Mesenchymal stem cell (in vitro differentiated cells and primary cell): Measurements from ENCODE around the gene DIS3L2.
A peak's percentile ranks its signal among the peaks of the same experiment; 100 is the strongest.

Source experiments
- DNase-seq: peaks from one replicate; pipeline ENCODE4 v3.0.0-alpha.2; 2013
- H2AFZ ChIP-seq: one replicate; pipeline ENCODE4 v1.6.1; 2013; ENCODE audit warnings: low read depth, mild to moderate bottlenecking, control low read depth, inconsistent platforms, low read length, moderate library complexity
- H2AK5ac ChIP-seq: 2 replicates; pipeline ENCODE4 v1.6.1; 2013; ENCODE audit warnings: low read length, moderate library complexity, mild to moderate bottlenecking, inconsistent platforms; ENCODE audit not compliant: severe bottlenecking
- H2BK120ac ChIP-seq: one replicate; pipeline ENCODE4 v1.6.1; 2013; ENCODE audit warnings: low read depth, mild to moderate bottlenecking, inconsistent platforms, low read length, moderate library complexity
- H2BK12ac ChIP-seq, 2 experiments: one replicate each; pipeline ENCODE4 v1.6.1; 2013; ENCODE audit warnings: inconsistent platforms in 2 of 2, low read length in 2 of 2, mild to moderate bottlenecking in 2 of 2, moderate library complexity in 2 of 2, control low read depth in 1 of 2
- H2BK15ac ChIP-seq: one replicate; pipeline ENCODE4 v1.6.1; 2013; ENCODE audit warnings: mild to moderate bottlenecking, low read depth, inconsistent platforms; ENCODE audit not compliant: poor library complexity, severe bottlenecking
- H2BK5ac ChIP-seq: 2 replicates; pipeline ENCODE4 v1.6.1; 2013; ENCODE audit warnings: low read depth, mild to moderate bottlenecking, low read length, control low read depth, inconsistent platforms; ENCODE audit not compliant: poor library complexity, severe bottlenecking
- H3K14ac ChIP-seq, 2 experiments: one replicate each; pipeline ENCODE4 v1.6.1; 2013; ENCODE audit warnings: inconsistent platforms in 2 of 2, low read length in 2 of 2, control low read depth in 1 of 2, mild to moderate bottlenecking in 1 of 2, moderate library complexity in 1 of 2
- H3K18ac ChIP-seq, 2 experiments: one replicate each; pipeline ENCODE4 v1.6.1; 2013; ENCODE audit warnings: inconsistent platforms in 2 of 2, low read length in 2 of 2, control low read depth in 1 of 2, low read depth in 1 of 2, mild to moderate bottlenecking in 1 of 2
- H3K23ac ChIP-seq, 2 experiments: one replicate each; pipeline ENCODE4 v1.6.1; 2013; ENCODE audit warnings: inconsistent platforms in 2 of 2, low read length in 2 of 2, mild to moderate bottlenecking in 2 of 2, moderate library complexity in 2 of 2, control low read depth in 1 of 2
- H3K27ac ChIP-seq: 2 replicates; pipeline ENCODE4 v1.5.1; 2013; ENCODE audit warnings: mild to moderate bottlenecking, moderate library complexity, low read length, control low read depth, inconsistent platforms; ENCODE audit not compliant: poor library complexity, severe bottlenecking
- H3K27me3 ChIP-seq, 2 experiments: 2 replicates each; pipeline versions ENCODE4 v1.6.1 to v1.7.0; 2013; ENCODE audit warnings: low read length in 2 of 2, mild to moderate bottlenecking in 2 of 2, moderate library complexity in 2 of 2, control low read depth in 1 of 2, inconsistent platforms in 1 of 2; ENCODE audit not compliant: control insufficient read depth in 1 of 2, insufficient read depth in 1 of 2
- H3K36me3 ChIP-seq, 2 experiments: 2 replicates each; pipeline versions ENCODE4 v1.6.1 to v1.7.0; 2013; ENCODE audit warnings: low read length in 2 of 2, control low read depth in 1 of 2, inconsistent platforms in 1 of 2, low read depth in 1 of 2, mild to moderate bottlenecking in 1 of 2; ENCODE audit not compliant: insufficient read depth in 2 of 2, control insufficient read depth in 1 of 2
- H3K4ac ChIP-seq, 2 experiments: one replicate each; pipeline ENCODE4 v1.6.1; 2013; ENCODE audit warnings: inconsistent platforms in 2 of 2, low read length in 2 of 2, mild to moderate bottlenecking in 2 of 2, moderate library complexity in 2 of 2, control low read depth in 1 of 2, low read depth in 1 of 2
- H3K4me1 ChIP-seq: 2 replicates; pipeline ENCODE4 v1.6.1; 2013; ENCODE audit warnings: low read depth, low read length, control low read depth; ENCODE audit not compliant: control insufficient read depth, insufficient read depth
- H3K4me2 ChIP-seq: 2 replicates; pipeline ENCODE4 v1.6.1; 2013; ENCODE audit warnings: low read length, mild to moderate bottlenecking, inconsistent platforms; ENCODE audit not compliant: poor library complexity, severe bottlenecking
- H3K4me3 ChIP-seq, 2 experiments: 2 replicates each; pipeline versions ENCODE4 v1.5.1 to v1.7.0; 2013; ENCODE audit warnings: low read length in 2 of 2, mild to moderate bottlenecking in 2 of 2, control low read depth in 1 of 2, low read depth in 1 of 2; ENCODE audit not compliant: insufficient read depth in 1 of 2
- H3K79me1 ChIP-seq: replicated peaks from 2 replicates; pipeline ENCODE4 v1.6.1; 2013; ENCODE audit warnings: mild to moderate bottlenecking, control low read depth, low read length, inconsistent platforms; ENCODE audit not compliant: poor library complexity, severe bottlenecking
- H3K9ac ChIP-seq: 2 replicates; pipeline ENCODE4 v1.7.0; 2013; ENCODE audit warnings: mild to moderate bottlenecking, low read length, moderate library complexity
- H3K9me3 ChIP-seq: 2 replicates; pipeline ENCODE4 v1.7.0; 2013; ENCODE audit warnings: mild to moderate bottlenecking, low read length; ENCODE audit not compliant: control insufficient read depth
- H4K8ac ChIP-seq: one replicate; pipeline ENCODE4 v1.6.1; 2013; ENCODE audit warnings: inconsistent platforms, mild to moderate bottlenecking, low read length, moderate library complexity
- H4K91ac ChIP-seq: one replicate; pipeline ENCODE4 v1.6.1; 2013; ENCODE audit warnings: mild to moderate bottlenecking, low read length, inconsistent platforms
- WGBS: methylation state at CpG from one replicate; pipeline ENCODE4 v1.1.7; 2013; ENCODE audit warnings: mixed read lengths; 5-methylcytosine and 5-hydroxymethylcytosine counted together

Gene DIS3L2

GRCh38 chr2:232228332-232228731 lies 266.8 kb downstream of the DIS3L2 start:
- Histone ChIP-seq H3K9me3 (no peaks in the 10 kb centered on the region), H3K4ac (no peak overlapping the region), H3K9ac (no peak overlapping the region), H3K36me3 (peaks cover 3% of the 10 kb centered on the region in 2 experiments), H2BK5ac (no peak overlapping the region), H3K14ac (no peak overlapping the region), H3K27ac (no peak overlapping the region), H2BK120ac (no peak overlapping the region), H3K4me3 (no peak overlapping the region), H3K18ac (no peak overlapping the region), H3K4me1 (peaks cover 5% of the 10 kb centered on the region), H3K4me2 (no peak overlapping the region), H2AK5ac (no peak overlapping the region), H3K23ac (no peak overlapping the region), H4K91ac (no peak overlapping the region), H4K8ac (no peak overlapping the region), H2BK12ac (no peak overlapping the region), H2AFZ (no peak overlapping the region), H3K79me1 (peaks cover 23% of the 10 kb centered on the region), H2BK15ac (no peak overlapping the region), H3K27me3 (no peaks in the 10 kb centered on the region)
- WGBS, result 98% methylated on average over 4 of the region's 4 CpGs
- DNase-seq, result no peak

GRCh38 chr2:232228971-232229894 lies 267.7 kb downstream of the DIS3L2 start:
- no peak overlapping the region for H4K8ac ChIP-seq
- WGBS, result 57% methylated on average over 7 of the region's 7 CpGs

GRCh38 chr2:232229911-232230310 lies 268.4 kb downstream of the DIS3L2 start:
- Histone ChIP-seq H4K8ac (no peak overlapping the region), H3K27me3 (no peaks in the 10 kb centered on the region), H2BK12ac (no peak overlapping the region), H3K36me3 (no peaks in the 10 kb centered on the region), H3K23ac (no peak overlapping the region), H3K4me1 (peaks cover 5% of the 10 kb centered on the region), H2BK15ac (no peak overlapping the region), H3K9ac (no peak overlapping the region), H3K4ac (no peak overlapping the region), H2BK5ac (no peak overlapping the region), H3K9me3 (no peaks in the 10 kb centered on the region), H3K4me2 (no peak overlapping the region), H2BK120ac (no peak overlapping the region), H2AK5ac (peak overlapping the region; percentile 30), H3K4me3 (no peak overlapping the region), H3K18ac (no peak overlapping the region), H2AFZ (no peak overlapping the region), H4K91ac (no peak overlapping the region), H3K27ac (no peak overlapping the region), H3K14ac (no peak overlapping the region), H3K79me1 (peaks cover 28% of the 10 kb centered on the region)
- DNase-seq, result no peak
- 85% methylated on average over 3 of the region's 3 CpGs for WGBS

More at GRCh38 chr2:232228971-232229894, 267.7 kb downstream of the DIS3L2 start:
- Histone ChIP-seq H3K18ac (peak overlapping the region in 1 of 2 experiments; percentile 6), H2BK5ac (no peak overlapping the region), H2BK12ac (no peak overlapping the region), H2AK5ac (no peak overlapping the region), H3K36me3 (no peaks in the 10 kb centered on the region), H3K27ac (no peak overlapping the region), H2BK15ac (no peak overlapping the region), H3K4me1 (peaks cover 5% of the 10 kb centered on the region), H4K91ac (no peak overlapping the region), H3K14ac (no peak overlapping the region), H2AFZ (no peak overlapping the region), H3K9me3 (no peaks in the 10 kb centered on the region), H2BK120ac (no peak overlapping the region), H3K4me2 (no peak overlapping the region), H3K27me3 (no peaks in the 10 kb centered on the region), H3K23ac (no peak overlapping the region), H3K79me1 (peaks cover 25% of the 10 kb centered on the region), H3K4ac (no peak overlapping the region), H3K4me3 (no peak overlapping the region), H3K9ac (no peak overlapping the region)
- DNase-seq, result peak; percentile 84

- Histone ChIP-seq H3K14ac (no peak overlapping the region), H2BK12ac (no peak overlapping the region), H3K9me3 (no peaks in the 10 kb centered on the region), H2AK5ac (no peak overlapping the region), H2AFZ (no peak overlapping the region), H2BK15ac (no peak overlapping the region), H3K4ac (no peak overlapping the region), H3K23ac (no peak overlapping the region), H3K9ac (no peak overlapping the region), H4K8ac (no peak overlapping the region), H4K91ac (no peak overlapping the region), H2BK5ac (no peak overlapping the region), H2BK120ac (no peak overlapping the region), H3K27ac (no peak overlapping the region), H3K4me1 (peaks cover 5% of the 10 kb centered on the region), H3K27me3 (no peaks in the 10 kb centered on the region), H3K4me3 (no peak overlapping the region), H3K4me2 (no peak overlapping the region), H3K36me3 (no peaks in the 10 kb centered on the region), H3K18ac (no peak overlapping the region), H3K79me1 (peaks cover 28% of the 10 kb centered on the region)
- DNase-seq, result no peak
- 79% methylated on average over 3 of the region's 3 CpGs for WGBS
These were observed 269.0 kb downstream of the DIS3L2 start for GRCh38 chr2:232230560-232230959.
